Body of pancreas (tissue), 4 donors: ENCODE data around the gene DPP9.

Experiments
- CTCF ChIP-seq, 7 experiments: fragments of 450-650 bp in 4 of 7; fragments of 200-600 bp in 3 of 7; sonication (generic) in 3 of 7; IDR thresholded peaks; one replicate each; pipeline ENCODE4 v1.5.1; 2016 to 2019; ENCODE audit warnings: antibody characterized with exemption in 7 of 7
- POLR2A ChIP-seq, 3 donors: fragments of 450-650 bp; IDR thresholded peaks; one replicate each; pipeline ENCODE4 v1.6.1; 2016; ENCODE audit warnings: antibody characterized with exemption in 3 of 3, mild to moderate bottlenecking in 2 of 3

GRCh38 chr19:4669723-4670480 lies 53.7 kb downstream of the DPP9 start, which contains the start of gene MYDGF:
- TF ChIP-seq CTCF (IDR thresholded peaks at IDR 0.05): no peak
- TF ChIP-seq POLR2A (IDR thresholded peaks at IDR 0.05): peak; percentile 74 to 76 (median 76)
